ENCODE data around the gene SOX8.

SOX8 gene

DNA sequence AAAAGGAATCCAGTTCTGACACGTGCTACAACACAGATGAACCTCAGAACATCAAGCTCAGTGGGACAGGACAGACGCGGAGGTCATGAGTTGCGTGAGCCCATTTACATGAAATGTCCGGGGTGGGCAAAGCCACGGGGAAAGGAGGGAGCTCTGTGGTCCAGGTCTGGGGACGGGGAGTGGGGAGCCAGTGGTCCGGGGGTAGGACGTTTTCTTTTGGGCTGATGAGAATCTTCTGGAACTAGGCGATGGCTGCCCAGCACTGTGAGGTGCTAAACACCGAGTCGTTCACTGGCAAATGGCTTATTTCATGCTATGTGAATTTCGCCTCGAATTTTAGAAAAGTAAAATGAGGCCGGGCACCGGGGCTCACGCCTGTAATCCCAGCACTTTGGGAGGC lies 8.2 kb upstream of the SOX8 start:
- Histone ChIP-seq H3K27ac (no peak overlapping the region), H3K4me3 (no peak overlapping the region)
- DNase-seq (ENCODE audit: low spot score) = no peak
- TF ChIP-seq CTCF (IDR thresholded peaks at IDR 0.05) = no peak

DNA sequence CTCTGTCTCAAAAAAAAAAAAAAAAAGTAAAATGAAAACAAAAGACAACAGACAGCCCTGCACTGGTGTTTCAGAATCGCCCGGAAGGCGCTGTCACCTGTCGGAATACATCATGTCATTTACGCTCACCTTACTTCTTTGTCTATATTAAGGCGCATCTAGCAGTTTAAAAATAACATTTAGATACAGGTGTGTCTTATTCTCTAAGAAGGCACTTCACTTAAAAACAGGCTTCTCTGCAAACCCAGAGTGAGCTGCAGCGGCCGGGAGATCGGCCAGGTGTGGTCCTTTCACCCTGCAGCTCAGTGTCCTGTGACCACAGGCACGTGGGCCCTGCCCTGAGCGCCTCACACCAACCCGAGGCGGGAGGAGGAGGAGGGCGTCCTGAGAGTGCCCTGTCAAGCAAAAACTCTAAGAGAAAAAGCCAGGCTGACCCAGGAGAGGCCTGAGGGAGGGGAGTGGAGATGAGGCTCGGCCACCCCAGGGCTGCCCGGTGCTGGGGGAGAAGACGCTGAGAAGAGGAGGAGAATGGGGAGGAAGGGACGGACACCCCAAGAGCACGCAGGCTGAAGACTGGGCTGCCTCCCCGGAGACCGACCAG lies 7.5 kb upstream of the SOX8 start:
- H3K27ac ChIP-seq = no peak overlapping the region
- no peak for TF ChIP-seq CTCF (IDR thresholded peaks at IDR 0.05)
- DNase-seq (ENCODE audit: low spot score) = no peak
- no peak overlapping the region for H3K4me3 ChIP-seq

- no peak overlapping the region for H3K4me3 ChIP-seq
- no peak for DNase-seq (ENCODE audit: low spot score)
- TF ChIP-seq CTCF (IDR thresholded peaks at IDR 0.05) = no peak
- H3K27ac ChIP-seq = no peak overlapping the region
These were observed 6.8 kb upstream of the SOX8 start for GRCh38 chr16:974611-975261.

- no peak for DNase-seq (ENCODE audit: low spot score)
- H3K27ac ChIP-seq = no peak overlapping the region
- H3K4me3 ChIP-seq = no peak overlapping the region
- TF ChIP-seq CTCF (IDR thresholded peaks at IDR 0.05) = no peak
These were observed 6.3 kb upstream of the SOX8 start for GRCh38 chr16:975291-975690.

- no peak for DNase-seq (ENCODE audit: low spot score)
- no peak for TF ChIP-seq CTCF (IDR thresholded peaks at IDR 0.05)
- no peak overlapping the region for H3K4me3 ChIP-seq
These were observed 5.1 kb upstream of the SOX8 start for GRCh38 chr16:976389-976931.

GRCh38 chr16:977081-977701 lies 4.4 kb upstream of the SOX8 start:
- Histone ChIP-seq H3K4me3 (peak overlapping the region; percentile 9), H3K27ac (peak overlapping the region in 1 of 2 donors; percentile 78)
- no peak for DNase-seq (ENCODE audit: low spot score)
- TF ChIP-seq CTCF (IDR thresholded peaks at IDR 0.05) = no peak

More at GRCh38 chr16:976389-976931, 5.1 kb upstream of the SOX8 start:
- H3K27ac ChIP-seq = peak overlapping the region in 1 of 2 donors; percentile 78
